DMS79 treated with DMSO at 0.1 percent for 48 hours (cell line): ENCODE measurements around the gene DUOX1.

Experiments
- DNase-seq: peaks from one replicate; lab custom pipeline; 2025; lab: John Stamatoyannopoulos, UW

The DUOX1 gene

GRCh38 chr15:45143946-45144345 lies 14.2 kb downstream of the DUOX1 start:
- DNase-seq, result no peak

GRCh38 chr15:45144775-45145174 lies 15.0 kb downstream of the DUOX1 start:
- DNase-seq, result no peak

GRCh38 chr15:45146405-45146804 lies 16.6 kb downstream of the DUOX1 start:
- DNase-seq, result no peak

GRCh38 chr15:45147606-45148005 lies 17.8 kb downstream of the DUOX1 start:
- no peak for DNase-seq

GRCh38 chr15:45148076-45149059 lies 18.6 kb downstream of the DUOX1 start:
- DNase-seq, result no peak

GRCh38 chr15:45149060-45149459 lies 19.3 kb downstream of the DUOX1 start:
- no peak for DNase-seq

- no peak for DNase-seq
Measured at GRCh38 chr15:45150481-45150880, 20.7 kb downstream of the DUOX1 start.

GRCh38 chr15:45150997-45151396 lies 21.2 kb downstream of the DUOX1 start:
- DNase-seq, result no peak

GRCh38 chr15:45151998-45152828 lies 22.4 kb downstream of the DUOX1 start:
- no peak for DNase-seq

GRCh38 chr15:45155739-45156138 lies 25.9 kb downstream of the DUOX1 start:
- DNase-seq, result no peak

- no peak for DNase-seq
Measured at GRCh38 chr15:45156744-45157455, 27.1 kb downstream of the DUOX1 start.

GRCh38 chr15:45157974-45158373 lies 28.2 kb downstream of the DUOX1 start:
- DNase-seq, result peak; percentile 22

- DNase-seq, result no peak
Measured at GRCh38 chr15:45161666-45162065, 31.9 kb downstream of the DUOX1 start.

GRCh38 chr15:45162771-45163507 lies 33.1 kb downstream of the DUOX1 start:
- DNase-seq, result peak; percentile 10

GRCh38 chr15:45163508-45163856 lies 33.7 kb downstream of the DUOX1 start:
- no peak for DNase-seq

- DNase-seq, result no peak
Measured at GRCh38 chr15:45164914-45165313, 35.1 kb downstream of the DUOX1 start.

- DNase-seq, result no peak
Measured at GRCh38 chr15:45165536-45165935, 35.7 kb downstream of the DUOX1 start.

- DNase-seq, result peak; percentile 48
Measured at GRCh38 chr15:45166834-45167630, 37.2 kb downstream of the DUOX1 start.

GRCh38 chr15:45167631-45168205 lies 37.9 kb downstream of the DUOX1 start:
- DNase-seq, result no peak

GRCh38 chr15:45168286-45168685 lies 38.5 kb downstream of the DUOX1 start:
- DNase-seq, result no peak
